Mucosa of descending colon (tissue), 3 donors: ENCODE measurements around the gene PHF20. TPM values are rescaled to one million over a fixed set of nuclear protein-coding genes. Genes with fewer than 3 reads are reported as not detected.

ENCODE experiments used
- ATAC-seq: fragments of 200-7000 bp; cut with Tn5 transposase; one replicate; pipeline ENCODE4 v1.9.1; 2020; ENCODE audit warnings: mild to moderate bottlenecking, moderate library complexity
- DNase-seq, 3 donors: peaks; one replicate each; pipeline ENCODE4 v3.0.0-alpha.2; 2020
- H3K36me3 ChIP-seq: fragments of 200-600 bp; one replicate; pipeline ENCODE4 v1.8.0; 2021; ENCODE audit warnings: low read depth, mild to moderate bottlenecking
- H3K4me1 ChIP-seq: fragments of 200-600 bp; one replicate; pipeline ENCODE4 v1.8.0; 2021; ENCODE audit warnings: low read depth, mild to moderate bottlenecking
- H3K4me3 ChIP-seq: fragments of 200-600 bp; one replicate; pipeline ENCODE4 v1.8.0; 2021; ENCODE audit warnings: mild to moderate bottlenecking
- H3K9me3 ChIP-seq: fragments of 200-600 bp; one replicate; pipeline ENCODE4 v1.8.0; 2021; ENCODE audit warnings: mild to moderate bottlenecking
- intact Hi-C, 2 donors: fragments of 100-400 bp; cut with DNase I in 1 of 2; cut with micrococcal nuclease in 1 of 2; formaldehyde crosslinking; loops; one replicate each; pipeline versions ENCODE4 v1.11.0 to v1.11.1; 2022; cut with DNase I, micrococcal nuclease
- total RNA-seq, 3 donors: library from RNA; stranded (reverse); fragmentation: NEBNext Ultra II Directional in 2 of 3; extraction: Animal tissue kit (Norgen Biotek cat#: 25700) in 2 of 3; gene quantifications; one replicate each; pipeline versions ENCODE4 v1.2.1 to v1.2.4, GENCODE V29; 2021 to 2023
- TF ChIP-seq, protein P1 (sequence below): fragments of 200-600 bp; IDR thresholded peaks from one replicate; pipeline ENCODE4 v1.8.0; 2022; ENCODE audit warnings: antibody characterized with exemption, mild to moderate bottlenecking
- donor health status: DM: no; HTN: no; CAD: no; lungs with moderate emphysema.
- donor health status: DM: no; HTN: no; CAD: no.
- donor health status: DM: no; HTN: yes; CAD: no.

Gene PHF20
- total RNA-seq, 3 donors from 2014 or later, result 23.3 to 61.1 (median 28.5) TPM

DNA sequence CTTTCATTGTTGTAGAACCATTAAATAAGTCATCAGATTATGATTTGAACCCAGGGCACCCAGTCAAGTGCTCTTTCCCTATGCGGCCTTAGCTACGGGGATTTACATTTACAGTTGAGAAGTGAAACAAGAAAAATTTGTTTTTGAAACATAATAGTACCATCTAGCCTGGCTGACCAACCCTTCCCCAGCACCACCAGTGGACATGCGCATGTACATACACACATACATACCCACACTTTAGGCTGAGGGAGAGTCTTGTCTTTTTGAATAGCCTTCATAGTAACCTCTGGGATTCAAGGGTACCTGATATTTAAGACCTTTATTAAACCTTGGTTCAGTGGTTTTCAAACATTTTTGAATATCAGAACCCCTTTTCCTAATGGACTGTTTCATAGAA, 148.7 kb downstream of the PHF20 start:
- intact Hi-C loops, result no loop called here
- TF ChIP-seq, protein P1, sequence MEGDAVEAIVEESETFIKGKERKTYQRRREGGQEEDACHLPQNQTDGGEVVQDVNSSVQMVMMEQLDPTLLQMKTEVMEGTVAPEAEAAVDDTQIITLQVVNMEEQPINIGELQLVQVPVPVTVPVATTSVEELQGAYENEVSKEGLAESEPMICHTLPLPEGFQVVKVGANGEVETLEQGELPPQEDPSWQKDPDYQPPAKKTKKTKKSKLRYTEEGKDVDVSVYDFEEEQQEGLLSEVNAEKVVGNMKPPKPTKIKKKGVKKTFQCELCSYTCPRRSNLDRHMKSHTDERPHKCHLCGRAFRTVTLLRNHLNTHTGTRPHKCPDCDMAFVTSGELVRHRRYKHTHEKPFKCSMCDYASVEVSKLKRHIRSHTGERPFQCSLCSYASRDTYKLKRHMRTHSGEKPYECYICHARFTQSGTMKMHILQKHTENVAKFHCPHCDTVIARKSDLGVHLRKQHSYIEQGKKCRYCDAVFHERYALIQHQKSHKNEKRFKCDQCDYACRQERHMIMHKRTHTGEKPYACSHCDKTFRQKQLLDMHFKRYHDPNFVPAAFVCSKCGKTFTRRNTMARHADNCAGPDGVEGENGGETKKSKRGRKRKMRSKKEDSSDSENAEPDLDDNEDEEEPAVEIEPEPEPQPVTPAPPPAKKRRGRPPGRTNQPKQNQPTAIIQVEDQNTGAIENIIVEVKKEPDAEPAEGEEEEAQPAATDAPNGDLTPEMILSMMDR, result no peak
- no peaks in the 10 kb centered on the region for H3K4me1 ChIP-seq
- no peaks in the 10 kb centered on the region for H3K36me3 ChIP-seq
- H3K4me3 ChIP-seq, result no peak overlapping the region
- no peak for ATAC-seq
- no peaks in the 10 kb centered on the region for H3K9me3 ChIP-seq
- DNase-seq, result no peak

DNA sequence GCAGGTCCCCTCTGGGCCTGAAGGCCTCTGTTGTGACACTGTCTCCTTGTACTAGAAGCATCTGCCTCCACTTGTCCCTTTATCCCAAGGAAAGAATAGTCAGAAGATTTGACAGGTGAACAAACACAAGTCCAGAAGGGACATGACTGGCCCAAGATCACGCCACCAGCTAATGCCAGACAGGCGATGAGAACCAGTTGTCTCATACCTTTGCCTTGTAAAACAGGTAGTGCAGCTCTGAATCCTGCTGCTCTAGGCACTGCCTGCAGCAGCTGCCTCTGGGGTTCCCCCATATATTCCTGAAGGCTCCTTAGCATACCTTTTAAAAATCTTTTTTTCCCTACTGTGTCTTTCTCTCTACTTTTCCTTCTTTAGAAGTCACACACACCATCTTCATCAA, 157.5 kb downstream of the PHF20 start:
- Histone ChIP-seq H3K36me3 (no peaks in the 10 kb centered on the region), H3K4me1 (no peaks in the 10 kb centered on the region), H3K4me3 (no peak overlapping the region), H3K9me3 (no peaks in the 10 kb centered on the region)
- TF ChIP-seq, protein P1, result no peak
- no peak for ATAC-seq
- DNase-seq, result no peak
- intact Hi-C loops, result no loop called here

DNA sequence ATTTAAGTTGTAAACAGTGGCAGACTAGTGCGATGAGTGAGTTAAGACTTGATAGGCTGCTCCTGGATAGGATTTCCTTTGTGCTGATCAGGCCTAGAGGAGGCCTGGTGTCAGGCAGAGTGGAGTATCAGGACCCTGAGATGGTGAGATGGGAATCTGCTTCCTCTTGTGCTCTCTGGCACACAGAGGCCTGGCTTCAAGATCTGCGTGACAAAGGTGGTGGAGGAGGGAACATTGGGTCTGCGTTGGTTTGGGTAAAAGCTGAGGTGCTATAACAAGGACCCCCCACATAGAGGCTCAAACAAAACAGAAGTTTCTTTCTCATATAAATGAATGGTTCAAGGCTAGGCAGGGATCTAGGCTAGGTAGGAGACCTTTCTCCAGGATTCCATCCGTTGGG, 162.2 kb downstream of the PHF20 start:
- no peak for DNase-seq
- Histone ChIP-seq H3K9me3 (no peaks in the 10 kb centered on the region), H3K4me3 (no peak overlapping the region), H3K36me3 (peaks cover 5% of the 10 kb centered on the region), H3K4me1 (no peaks in the 10 kb centered on the region)
- intact Hi-C loops, result no loop called here
- TF ChIP-seq, protein P1, result no peak
- no peak for ATAC-seq

- intact Hi-C loops, result no loop called here
- Histone ChIP-seq H3K4me1 (no peaks in the 10 kb centered on the region), H3K36me3 (peaks cover 5% of the 10 kb centered on the region), H3K9me3 (no peaks in the 10 kb centered on the region), H3K4me3 (no peak overlapping the region)
- DNase-seq (no peak), ATAC-seq (no peak)
- TF ChIP-seq, protein P1, result no peak
Observed at GRCh38 chr20:35939264-35939663, 167.4 kb downstream of the PHF20 start.

DNA sequence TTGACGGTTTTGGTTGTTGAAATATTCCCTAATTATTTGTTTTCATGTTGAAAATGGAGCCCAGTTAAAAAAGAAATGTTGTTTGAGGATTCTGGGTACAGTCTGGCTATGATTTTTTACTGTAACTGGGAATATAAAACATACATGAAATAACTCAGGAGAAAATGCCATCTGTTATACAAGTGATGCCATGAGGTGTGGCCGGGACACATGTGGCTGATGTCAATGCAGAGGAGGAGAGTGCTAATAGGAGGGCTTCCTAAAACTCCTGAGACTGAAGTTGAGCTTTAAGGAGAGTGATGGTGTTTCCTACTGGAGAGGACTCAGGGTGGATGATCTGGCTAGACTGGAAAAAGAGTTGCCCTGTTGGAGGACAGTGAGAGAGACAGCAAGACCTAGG, 169.8 kb downstream of the PHF20 start:
- H3K4me1 ChIP-seq, result no peaks in the 10 kb centered on the region
- H3K4me3 ChIP-seq, result no peak overlapping the region
- H3K36me3 ChIP-seq, result peaks cover 5% of the 10 kb centered on the region
- no peaks in the 10 kb centered on the region for H3K9me3 ChIP-seq
- ATAC-seq, result no peak
- intact Hi-C loops, result no loop called here
- no peak for DNase-seq
- TF ChIP-seq, protein P1, result no peak

DNA sequence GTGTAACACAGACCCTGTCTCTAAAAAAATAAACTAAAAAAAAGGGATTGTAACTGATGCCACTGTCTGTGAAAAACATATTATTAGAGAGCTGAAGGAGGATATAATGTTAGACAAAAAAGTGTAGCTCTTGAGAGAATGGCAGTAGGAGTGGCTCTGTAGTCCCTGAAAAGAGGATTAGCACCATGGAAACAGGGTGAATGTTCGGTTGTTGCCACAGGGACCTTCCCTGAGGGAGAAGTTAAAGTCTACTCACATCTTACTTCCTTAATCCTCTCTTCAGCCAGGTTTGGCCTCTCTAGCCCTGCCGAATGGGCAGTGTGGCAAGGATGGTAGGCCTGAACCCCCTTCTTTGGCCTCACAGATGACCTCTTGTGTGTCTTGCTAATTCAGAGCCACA, 170.4 kb downstream of the PHF20 start:
- no peak for ATAC-seq
- no peak for DNase-seq
- H3K36me3 ChIP-seq, result peaks cover 5% of the 10 kb centered on the region

More for the DNA sequence above, 170.4 kb downstream of the PHF20 start:
- no peak overlapping the region for H3K4me3 ChIP-seq
- TF ChIP-seq, protein P1, result no peak
- intact Hi-C loops, result no loop called here
- H3K4me1 ChIP-seq, result no peaks in the 10 kb centered on the region
- no peaks in the 10 kb centered on the region for H3K9me3 ChIP-seq
